BLaER1 (cell line): ENCODE measurements around the gene TRAFD1.
"Not testable (repeated sequence)": the region's sequence is repeated elsewhere in the genome, so short reads cannot be mapped to it uniquely, and the experiment has no call there.

ENCODE experiments used
- H3K27ac ChIP-seq: shearing (Covaris generic); formaldehyde crosslinking; 2 replicates; pipeline ENCODE4 v1.8.1; 2022
- H3K27me3 ChIP-seq: shearing (Covaris generic); formaldehyde crosslinking; 2 replicates; pipeline ENCODE4 v1.8.1; 2022
- H3K36me3 ChIP-seq: shearing (Covaris generic); formaldehyde crosslinking; 2 replicates; pipeline ENCODE4 v1.8.1; 2022
- H3K4me1 ChIP-seq: shearing (Covaris generic); formaldehyde crosslinking; 2 replicates; pipeline ENCODE4 v1.8.1; 2022
- H3K4me2 ChIP-seq: shearing (Covaris generic); formaldehyde crosslinking; 2 replicates; pipeline ENCODE4 v1.8.1; 2022
- H3K4me3 ChIP-seq: shearing (Covaris generic); formaldehyde crosslinking; 2 replicates; pipeline ENCODE4 v1.8.1; 2022
- H3K9ac ChIP-seq: shearing (Covaris generic); formaldehyde crosslinking; 2 replicates; pipeline ENCODE4 v1.8.1; 2022
- H3K9me3 ChIP-seq: shearing (Covaris generic); formaldehyde crosslinking; 2 replicates; pipeline ENCODE4 v1.8.1; 2022
- H4K20me1 ChIP-seq: shearing (Covaris generic); formaldehyde crosslinking; 2 replicates; pipeline ENCODE4 v1.8.1; 2022
- Cebpa-rat ChIP-seq: shearing (Covaris generic); IDR thresholded peaks from 2 replicates; pipeline ENCODE4 v1.8.1; 2022

Gene TRAFD1

GRCh38 chr12:112103758-112104503 is 21.4 kb upstream of the TRAFD1 start:
- no peak overlapping the region for H3K27ac ChIP-seq
- peaks cover 95% of the 10 kb centered on the region for H4K20me1 ChIP-seq
- H3K27me3 ChIP-seq: no peaks in the 10 kb centered on the region
- no peak overlapping the region for H3K4me2 ChIP-seq
- H3K4me1 ChIP-seq: peaks cover 34% of the 10 kb centered on the region
- peaks cover 78% of the 10 kb centered on the region for H3K36me3 ChIP-seq
- H3K4me3 ChIP-seq: no peak overlapping the region
- no peak for TF ChIP-seq Cebpa-rat
- no peaks in the 10 kb centered on the region for H3K9me3 ChIP-seq
- H3K9ac ChIP-seq: no peak overlapping the region

DNA sequence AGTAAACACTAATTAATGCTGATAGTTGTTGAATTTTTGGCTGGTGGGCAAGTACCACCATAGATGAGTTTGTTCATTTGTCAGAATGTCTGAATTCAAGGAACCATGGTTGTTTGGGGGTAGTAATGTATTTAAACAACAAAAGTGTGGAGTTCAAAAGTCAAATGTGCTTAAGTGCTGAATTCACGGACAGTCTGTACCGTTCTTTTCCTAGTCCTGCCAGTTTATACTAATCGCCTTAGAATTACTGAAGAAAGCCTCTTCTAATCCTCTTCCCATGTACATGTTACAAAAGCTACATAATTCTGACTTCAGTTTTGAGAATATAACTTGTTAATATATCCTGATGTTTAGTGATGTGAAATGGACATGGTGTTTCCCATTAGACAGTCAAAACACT is 19.5 kb upstream of the TRAFD1 start:
- peaks cover 58% of the 10 kb centered on the region for H3K36me3 ChIP-seq
- peak overlapping the region; percentile 89; the same call in 1 of the 2 replicates for H3K4me2 ChIP-seq
- no peak overlapping the region for H3K27ac ChIP-seq
- no peak for TF ChIP-seq Cebpa-rat
- H3K4me3 ChIP-seq: no peak overlapping the region
- H3K9ac ChIP-seq: no peak overlapping the region
- no peaks in the 10 kb centered on the region for H3K9me3 ChIP-seq
- H4K20me1 ChIP-seq: peaks cover 76% of the 10 kb centered on the region
- peaks cover 47% of the 10 kb centered on the region for H3K4me1 ChIP-seq
- no peaks in the 10 kb centered on the region for H3K27me3 ChIP-seq

- H3K27me3 ChIP-seq: no peaks in the 10 kb centered on the region
- H3K9me3 ChIP-seq: no peaks in the 10 kb centered on the region
- H3K9ac ChIP-seq: peak overlapping the region; percentile 98
- peak overlapping the region; percentile 97 for H3K4me3 ChIP-seq
- peaks cover 52% of the 10 kb centered on the region for H3K4me1 ChIP-seq
- H4K20me1 ChIP-seq: peaks cover 59% of the 10 kb centered on the region
- TF ChIP-seq Cebpa-rat: no peak
- H3K4me2 ChIP-seq: peak overlapping the region; percentile 89
- peak overlapping the region; percentile 98 for H3K27ac ChIP-seq
- peaks cover 41% of the 10 kb centered on the region for H3K36me3 ChIP-seq
Measured at GRCh38 chr12:112107306-112108201, 17.8 kb upstream of the TRAFD1 start.

- Histone ChIP-seq H3K4me3 (peak within 1 kb of the TSS; percentile 97), H4K20me1 (peaks cover 50% of the 10 kb centered on the region), H3K36me3 (peaks cover 32% of the 10 kb centered on the region), H3K9me3 (no peaks in the 10 kb centered on the region), H3K9ac (peak within 1 kb of the TSS; percentile 98), H3K27me3 (no peaks in the 10 kb centered on the region), H3K27ac (peak within 1 kb of the TSS; percentile 98), H3K4me2 (peak within 1 kb of the TSS; percentile 89), H3K4me1 (peaks cover 52% of the 10 kb centered on the region)
- TF ChIP-seq Cebpa-rat: no peak
Measured at GRCh38 chr12:112108202-112109079, 16.9 kb upstream of the TRAFD1 start, which contains the start of gene NAA25. TSS of gene NAA25 (minus strand) at chr12:112108783. CDS start at chr12:112108773, 10 bp downstream.

DNA sequence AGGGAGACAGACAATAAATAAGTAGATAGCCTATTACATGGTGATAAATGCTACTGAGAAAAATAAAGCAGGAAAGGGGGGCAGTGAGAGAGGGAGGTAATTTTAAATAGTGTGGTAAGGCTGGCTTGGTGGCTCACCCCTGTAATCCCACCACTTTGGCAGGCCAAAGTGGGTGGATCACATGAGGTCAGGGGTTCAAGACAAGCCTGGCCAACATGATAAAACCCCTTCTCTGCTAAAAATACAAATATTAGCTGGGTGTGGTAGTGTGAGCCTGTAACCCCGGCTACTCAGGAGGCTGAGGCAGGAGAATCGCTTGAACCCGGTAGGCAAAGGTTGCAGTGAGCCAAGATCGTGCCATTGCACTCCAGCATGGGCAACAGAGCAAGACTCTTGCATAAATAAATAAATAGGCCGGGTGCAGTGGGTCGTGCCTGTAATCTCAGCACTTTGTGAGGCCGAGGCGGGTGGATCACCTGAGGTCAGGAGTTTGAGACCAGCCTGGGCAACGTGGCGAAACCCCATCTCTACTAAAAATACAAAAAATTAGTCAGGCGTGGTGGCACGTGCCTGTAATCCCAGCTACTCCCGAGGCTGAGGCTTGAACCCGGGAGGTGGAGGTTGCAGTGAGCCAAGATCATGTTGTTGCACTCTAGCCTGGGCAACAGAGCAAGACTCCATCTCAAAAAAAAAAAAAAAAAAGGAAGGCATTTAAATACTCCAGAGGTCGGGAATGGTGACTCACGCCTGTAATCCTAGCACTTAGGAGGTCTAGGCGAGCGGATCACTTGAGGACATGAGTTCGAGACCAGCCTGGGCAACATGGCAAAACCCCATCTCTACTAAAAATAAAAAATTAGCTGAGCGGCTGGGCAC is 14.3 kb upstream of the TRAFD1 start:
- H3K4me1 ChIP-seq: peaks cover 39% of the 10 kb centered on the region
- not testable (repeated sequence) for H3K36me3 ChIP-seq, H3K9ac ChIP-seq, H3K27ac ChIP-seq, H3K27me3 ChIP-seq, H3K4me3 ChIP-seq, H3K9me3 ChIP-seq
- peak overlapping the region; percentile 28; the same call in 1 of the 2 replicates for H3K4me2 ChIP-seq
- H4K20me1 ChIP-seq: peaks cover 24% of the 10 kb centered on the region

GRCh38 chr12:112111931-112112330 is 13.4 kb upstream of the TRAFD1 start:
- H3K36me3 ChIP-seq: peaks cover 1% of the 10 kb centered on the region; the same call in 1 of the 2 replicates
- H3K9ac ChIP-seq: no peak overlapping the region
- no peak for TF ChIP-seq Cebpa-rat
- H3K27ac ChIP-seq: no peak overlapping the region
- H3K9me3 ChIP-seq: no peaks in the 10 kb centered on the region
- peaks cover 39% of the 10 kb centered on the region for H3K4me1 ChIP-seq
- peaks cover 15% of the 10 kb centered on the region for H4K20me1 ChIP-seq
- no peak overlapping the region for H3K4me2 ChIP-seq
- H3K27me3 ChIP-seq: no peaks in the 10 kb centered on the region
- no peak overlapping the region for H3K4me3 ChIP-seq

GRCh38 chr12:112112409-112113133 is 12.8 kb upstream of the TRAFD1 start:
- no peaks in the 10 kb centered on the region for H3K9me3 ChIP-seq

More at GRCh38 chr12:112112409-112113133, 12.8 kb upstream of the TRAFD1 start:
- Histone ChIP-seq H3K4me2 (no peak overlapping the region), H3K9ac (no peak overlapping the region), H3K27ac (no peak overlapping the region), H4K20me1 (peaks cover 9% of the 10 kb centered on the region), H3K27me3 (no peaks in the 10 kb centered on the region), H3K36me3 (no peaks in the 10 kb centered on the region), H3K4me3 (no peak overlapping the region), H3K4me1 (peaks cover 39% of the 10 kb centered on the region)
- no peak for TF ChIP-seq Cebpa-rat
